COLO829 (cell line): ENCODE measurements around the gene CEP78.
"Not testable (repeated sequence)": the region's sequence is repeated elsewhere in the genome, so short reads cannot be mapped to it uniquely, and the experiment has no call there.

Experiments
- DNase-seq: peaks from one replicate; pipeline ENCODE4 v3.0.0; 2012; ENCODE audit warnings: low spot score

The CEP78 gene

DNA sequence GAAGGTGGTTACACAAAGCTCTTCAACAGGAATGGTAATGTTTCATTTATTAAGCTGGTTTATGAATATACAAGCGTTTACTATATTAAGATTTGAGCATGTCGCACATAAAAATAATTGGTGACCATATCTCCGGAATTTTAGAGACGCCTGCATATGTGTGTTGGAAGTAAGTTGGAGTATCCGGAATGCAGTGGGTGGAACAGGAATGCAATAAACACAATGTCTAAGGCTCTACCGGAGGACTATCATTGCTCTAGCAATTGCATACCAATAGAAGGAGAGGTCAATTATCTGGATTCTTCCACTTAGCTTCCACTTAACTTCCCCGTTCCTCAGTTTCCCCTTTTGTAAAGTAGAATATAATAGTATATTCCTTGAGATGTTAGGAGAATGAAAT, 1.1 kb upstream of the CEP78 start:
- peak; percentile 74 for DNase-seq

DNA sequence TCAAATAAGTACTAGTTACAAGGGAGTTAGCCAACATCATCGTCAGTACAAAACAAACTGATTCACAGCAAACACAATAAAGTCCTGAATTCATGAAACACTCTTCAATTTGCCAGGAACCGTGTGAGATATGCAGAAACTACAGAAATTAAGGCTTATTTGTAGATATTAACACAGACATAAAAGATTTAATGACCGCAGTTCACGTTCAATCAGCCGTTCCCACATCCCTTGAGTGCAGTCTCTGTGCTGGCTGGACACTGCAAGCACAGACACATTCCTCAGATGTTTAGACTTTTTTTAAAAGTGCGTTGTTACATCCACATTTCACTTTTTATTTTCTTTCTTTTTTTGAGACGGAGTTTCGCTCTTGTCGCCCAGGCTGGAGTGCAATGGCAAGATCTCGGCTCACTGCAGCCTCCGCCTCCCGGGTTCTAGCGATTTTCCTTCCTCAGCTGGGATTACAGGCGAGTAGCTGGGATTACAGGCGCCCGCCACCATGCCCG, 566 bp upstream of the CEP78 start:
- peak; percentile 44 for DNase-seq

DNA sequence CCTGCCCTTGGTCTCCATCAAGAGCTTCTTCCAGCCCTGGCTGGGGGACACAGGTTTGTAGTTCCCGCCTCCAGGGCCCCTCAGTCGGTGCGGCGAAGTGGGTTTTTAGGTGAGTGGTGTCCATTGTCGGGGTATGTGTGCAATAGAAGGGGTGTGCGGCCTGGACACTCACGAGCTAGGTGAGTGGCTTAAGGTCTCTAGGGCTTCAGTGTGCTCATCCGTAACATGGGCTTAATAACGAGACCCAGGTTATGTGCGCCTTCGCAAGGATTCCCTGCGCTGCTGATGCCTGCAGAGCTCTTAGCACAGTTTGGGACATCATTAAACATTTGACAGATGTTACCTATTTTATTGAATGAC, 656 bp downstream of the CEP78 start:
- DNase-seq = no peak

DNA sequence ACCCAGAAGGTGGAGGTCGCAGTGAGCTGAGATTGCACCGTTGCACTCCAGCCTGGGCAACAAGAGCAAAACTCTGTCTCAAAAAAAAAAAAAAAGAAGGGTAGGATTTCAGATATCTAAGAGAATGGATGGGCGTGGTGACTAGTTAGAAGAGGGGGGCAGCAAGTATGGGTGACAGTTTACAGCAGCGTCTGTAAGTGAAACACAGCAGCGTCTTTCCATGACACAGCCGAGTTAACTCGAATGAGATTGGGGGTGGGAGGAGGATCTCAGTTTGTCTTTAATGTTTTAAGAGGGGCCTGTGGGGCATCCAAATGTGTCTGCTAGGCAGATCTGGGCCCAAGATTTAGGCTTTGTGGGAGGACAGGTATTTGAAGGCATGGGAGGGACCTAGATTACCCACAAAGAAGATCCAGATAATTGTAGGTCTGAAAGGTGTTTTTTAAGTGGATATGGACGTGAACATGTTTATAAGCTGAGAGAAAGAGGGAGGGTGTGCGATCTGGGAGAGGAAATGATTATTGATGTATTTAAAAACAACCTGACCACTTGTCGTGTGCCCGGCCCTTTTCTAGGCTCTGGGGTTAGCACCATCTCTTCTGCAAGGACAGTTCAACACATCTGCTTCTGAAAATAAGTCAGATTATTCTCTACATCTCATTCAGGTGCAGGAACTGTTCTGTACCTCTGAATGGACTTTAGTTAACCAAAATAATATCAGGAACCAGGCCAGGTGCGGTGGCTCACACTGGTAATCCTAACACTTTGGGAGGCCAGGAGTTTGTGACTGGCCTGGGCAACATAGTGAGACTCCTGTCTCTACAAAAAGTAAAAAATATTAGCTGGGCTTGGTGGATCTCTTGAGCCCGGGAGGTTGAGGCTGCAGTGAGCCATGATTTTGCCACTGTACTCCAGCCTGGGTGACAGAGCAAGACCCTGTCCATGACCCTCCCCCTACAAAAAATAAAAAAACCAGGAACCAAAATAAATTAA, 2.5 kb downstream of the CEP78 start:
- DNase-seq = no peak

DNA sequence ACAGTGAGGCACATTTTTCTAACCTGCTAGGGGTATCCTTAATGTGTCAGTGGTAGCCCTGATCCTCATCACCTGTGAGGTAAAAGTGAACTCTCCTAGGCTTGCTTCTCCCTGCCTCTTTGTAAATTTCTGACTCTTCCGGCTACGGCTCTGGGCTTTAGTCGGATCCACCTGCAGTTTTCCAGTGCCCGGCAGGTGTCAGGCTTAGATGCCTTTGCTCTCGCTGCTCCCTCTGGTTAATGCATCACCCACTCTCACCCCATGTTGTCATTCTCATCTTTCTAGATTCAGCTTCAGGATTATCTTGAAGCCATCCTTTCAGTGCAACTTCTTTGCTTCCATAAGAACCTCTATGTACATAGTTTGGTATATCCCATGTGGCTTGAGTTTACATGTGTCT, 3.6 kb downstream of the CEP78 start:
- no peak for DNase-seq

DNA sequence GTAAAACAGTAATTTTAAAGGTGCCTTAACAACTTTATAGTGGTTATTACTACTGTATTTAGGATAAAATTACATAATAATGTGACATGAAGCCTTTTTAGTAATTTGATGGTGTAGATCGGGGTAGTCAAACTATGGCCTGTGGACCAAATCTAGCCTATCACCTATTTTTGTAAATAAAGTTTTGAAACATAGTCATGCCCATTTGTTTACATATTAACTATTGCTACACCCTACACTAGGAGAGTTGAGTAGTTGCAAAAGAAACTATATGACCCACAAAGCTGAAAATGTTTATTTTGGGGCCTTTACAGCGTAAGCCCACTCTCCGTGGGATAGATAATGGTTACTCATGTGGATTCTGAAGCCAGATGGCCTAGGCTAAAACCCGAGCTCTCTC, 6.2 kb downstream of the CEP78 start:
- DNase-seq = no peak

DNA sequence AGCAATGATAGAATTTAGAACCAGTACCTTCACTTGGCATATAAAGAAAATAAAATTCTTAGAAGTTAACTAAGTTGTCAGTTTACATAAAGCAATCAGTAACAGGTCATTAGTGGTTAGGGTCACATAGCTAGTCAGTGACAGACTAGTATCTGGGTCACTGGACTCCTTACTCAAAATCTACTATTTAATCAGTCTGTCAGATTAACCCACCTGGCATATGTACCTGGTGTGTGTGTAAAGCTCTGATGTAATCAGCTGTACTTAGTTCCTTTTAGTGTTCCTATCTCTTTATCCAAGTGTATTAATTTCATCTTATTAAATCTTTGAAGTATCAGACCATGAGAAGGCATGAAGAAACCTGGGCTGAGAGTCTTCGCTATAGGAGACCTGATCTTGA, 7.3 kb downstream of the CEP78 start:
- DNase-seq = no peak

DNA sequence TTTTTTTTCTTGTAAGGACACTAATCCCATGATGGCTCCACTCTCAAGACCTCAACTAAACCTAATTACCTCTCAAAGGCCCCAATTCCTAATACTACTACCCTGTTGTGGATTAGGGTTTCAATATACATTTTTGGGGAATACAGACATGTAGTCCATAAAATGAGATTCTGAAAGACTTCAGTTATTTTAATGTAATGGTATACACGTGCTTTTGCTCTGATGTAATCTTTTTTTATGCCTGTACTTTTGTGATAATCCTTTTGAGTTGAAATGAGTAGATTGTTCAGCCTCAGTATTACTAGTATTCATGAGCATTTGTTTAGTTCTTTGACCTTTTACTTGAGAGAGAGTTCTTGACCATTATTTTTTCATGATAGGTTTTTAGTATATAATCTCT, 9.5 kb downstream of the CEP78 start:
- no peak for DNase-seq

DNA sequence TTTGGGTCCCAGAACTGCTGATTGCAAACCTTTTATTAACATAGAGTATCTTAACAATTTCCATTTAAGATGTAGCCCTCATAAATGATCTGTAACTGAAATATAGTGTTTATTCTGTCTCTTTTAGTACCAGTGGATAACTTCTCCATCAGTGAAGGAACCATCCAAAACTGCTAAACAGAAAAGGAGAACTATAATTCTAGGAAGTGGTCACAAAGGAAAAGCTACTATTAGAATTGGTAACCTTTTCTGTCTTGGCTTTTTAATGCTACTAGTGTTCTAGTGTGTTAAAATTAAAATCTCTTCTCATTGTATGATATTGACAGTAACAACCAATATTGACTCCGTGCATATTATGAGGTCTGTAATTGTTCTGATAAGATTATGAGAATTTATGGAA, 12.8 kb downstream of the CEP78 start:
- DNase-seq = no peak

DNA sequence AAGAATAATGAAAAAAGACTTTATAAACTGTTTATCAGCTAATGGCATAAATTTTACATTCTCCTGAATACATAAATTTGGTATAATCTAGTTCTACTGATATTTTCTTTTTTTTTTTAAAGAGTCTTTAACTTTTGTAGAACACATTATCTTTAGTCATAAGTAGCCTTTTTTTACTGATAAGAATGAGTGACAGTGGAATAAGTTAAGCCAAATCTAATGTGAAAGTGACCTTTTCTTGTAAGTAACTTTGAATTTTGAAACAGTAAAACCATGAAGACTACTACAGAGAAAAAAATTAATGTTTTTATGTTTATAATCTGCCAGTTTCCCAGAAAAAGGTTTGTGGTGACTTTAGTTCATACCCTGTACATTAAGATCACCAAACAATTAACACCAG, 13.7 kb downstream of the CEP78 start:
- DNase-seq = no peak

DNA sequence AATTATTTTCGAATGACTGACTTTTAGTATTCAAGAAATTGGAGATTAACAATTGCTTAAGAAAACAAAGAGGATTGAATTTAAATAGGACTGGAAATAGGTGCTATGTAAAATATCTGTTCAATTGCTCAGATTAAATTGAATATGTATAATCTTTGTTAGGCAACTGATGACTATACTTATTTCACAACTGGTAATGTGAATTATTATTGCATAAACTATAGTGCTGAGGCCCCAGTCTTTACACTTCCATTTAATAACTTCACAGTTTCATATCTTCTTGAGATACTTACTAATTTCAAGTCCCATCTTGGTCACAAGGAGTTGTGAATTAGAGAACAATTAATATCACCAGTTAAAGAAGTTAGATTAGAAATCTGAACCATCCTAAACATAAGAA, 16.7 kb downstream of the CEP78 start:
- no peak for DNase-seq

DNA sequence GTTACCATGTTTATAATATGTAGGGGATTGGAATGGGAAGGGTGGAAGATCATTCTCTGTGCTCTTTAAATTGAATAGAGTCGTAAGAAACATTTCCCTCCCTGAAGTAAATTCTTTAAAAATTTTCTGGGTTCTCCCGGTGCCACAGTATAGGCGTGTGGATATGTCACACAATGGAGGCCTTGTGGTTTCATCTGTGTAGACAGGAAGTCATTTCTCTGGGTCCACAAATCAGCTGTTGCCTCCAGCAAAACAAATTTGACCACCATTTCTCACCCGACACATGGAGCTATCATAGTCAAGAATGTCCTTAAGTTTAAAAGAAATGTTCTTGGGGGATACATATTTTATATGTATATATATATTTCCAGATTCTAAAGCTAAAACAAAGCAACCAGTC, 17.4 kb downstream of the CEP78 start:
- no peak for DNase-seq

DNA sequence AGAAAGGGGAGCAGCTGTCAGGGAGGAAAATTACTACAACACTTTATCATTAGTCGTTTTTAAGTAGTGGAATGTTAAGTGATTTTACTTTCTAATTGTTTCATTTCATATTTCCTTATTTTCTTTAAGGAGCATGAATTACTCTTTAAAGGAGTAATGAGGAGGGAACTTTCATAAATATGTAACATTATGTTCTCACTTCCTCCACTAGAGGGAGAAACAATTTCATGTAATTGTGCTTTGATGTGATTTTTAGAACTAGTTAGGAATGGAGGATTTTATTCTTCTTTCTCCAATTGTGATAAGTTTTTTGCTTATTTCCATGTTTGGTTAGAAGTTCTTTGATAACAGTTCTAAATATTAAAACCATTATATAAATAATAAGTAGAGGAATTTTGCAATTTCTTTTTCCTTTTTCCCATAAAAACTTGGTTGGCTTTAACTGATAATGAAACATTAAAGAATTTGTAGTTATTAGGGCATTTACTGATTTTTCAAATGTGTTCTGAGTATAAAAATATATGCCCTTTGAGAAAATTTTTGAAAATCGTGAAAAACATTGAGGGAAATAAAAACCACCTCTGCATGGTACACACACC, 25.6 kb downstream of the CEP78 start:
- peak; percentile 41 for DNase-seq

DNA sequence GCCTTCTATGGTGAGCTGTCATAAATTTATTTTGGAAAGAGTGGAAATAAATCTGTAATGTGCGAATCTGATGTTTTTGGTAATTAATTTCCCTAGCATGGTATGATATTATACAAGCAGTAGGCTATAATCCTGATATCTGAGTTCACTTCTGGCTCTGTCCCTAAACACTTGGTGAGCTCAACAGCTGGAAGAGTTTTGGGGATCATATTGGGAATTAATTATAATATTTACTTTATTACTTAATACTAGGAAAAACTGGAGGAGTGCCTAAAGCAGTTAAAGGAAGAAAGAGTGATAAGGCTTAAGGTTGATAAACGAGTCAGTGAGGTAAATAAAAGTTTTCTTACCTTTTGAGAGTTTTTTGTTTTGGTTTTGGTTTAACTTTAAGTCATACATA, 26.8 kb downstream of the CEP78 start:
- no peak for DNase-seq

DNA sequence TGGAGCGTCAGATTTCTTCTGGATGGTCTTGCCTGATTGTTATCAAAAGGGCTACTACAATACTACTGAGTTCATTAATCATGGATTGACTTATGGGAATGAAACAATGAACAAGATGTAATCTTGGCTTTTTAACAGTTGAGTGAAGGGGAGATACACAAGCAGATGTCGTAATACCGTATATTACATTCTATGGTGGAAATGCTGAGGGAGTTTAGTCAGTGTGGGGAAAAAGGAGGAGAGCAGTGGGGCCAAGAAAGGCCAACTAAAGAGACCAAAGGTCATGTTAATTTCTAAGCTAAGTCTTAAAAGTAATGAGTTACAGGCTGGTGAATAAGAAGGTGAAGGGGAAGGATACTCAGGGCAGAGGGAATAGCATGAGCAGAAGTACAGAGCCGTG, 32.0 kb downstream of the CEP78 start:
- no peak for DNase-seq

DNA sequence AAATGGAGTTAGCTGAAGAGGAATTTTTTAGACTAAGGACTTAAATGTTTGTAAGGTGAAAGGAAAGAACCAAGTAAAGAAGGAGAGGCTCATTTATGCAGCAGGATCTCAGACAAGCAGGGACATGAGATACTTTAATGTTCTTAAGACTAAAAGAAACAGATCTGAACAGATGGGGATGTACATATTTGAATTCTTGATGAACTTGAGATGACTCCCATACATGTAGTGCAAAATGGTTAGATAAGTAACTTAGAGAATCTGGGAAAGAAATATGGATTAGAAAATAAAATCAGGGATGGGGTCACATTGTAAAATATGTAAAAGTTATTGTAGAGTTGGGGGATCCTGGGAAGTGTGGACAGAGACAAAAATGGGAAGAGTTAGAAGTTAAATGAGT, 33.9 kb downstream of the CEP78 start:
- no peak for DNase-seq

DNA sequence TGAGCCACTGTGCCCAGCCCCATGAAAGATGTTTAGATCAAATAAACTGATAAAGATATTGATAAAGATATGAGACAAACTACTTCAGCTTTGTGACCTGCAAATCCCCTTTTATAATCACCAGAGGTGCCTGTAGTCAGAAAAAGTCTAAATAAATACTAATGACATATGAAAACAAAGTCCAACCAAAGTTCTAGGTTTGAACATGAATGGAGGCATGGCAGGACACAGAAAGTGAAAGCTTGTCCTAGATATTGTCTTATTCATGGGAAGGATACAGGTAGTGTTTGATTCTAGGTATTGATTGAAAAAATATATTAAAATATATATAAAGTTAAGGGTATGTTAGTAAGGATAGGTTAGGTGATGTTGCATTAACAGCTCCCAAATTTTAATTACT, 36.4 kb downstream of the CEP78 start:
- DNase-seq = no peak

DNA sequence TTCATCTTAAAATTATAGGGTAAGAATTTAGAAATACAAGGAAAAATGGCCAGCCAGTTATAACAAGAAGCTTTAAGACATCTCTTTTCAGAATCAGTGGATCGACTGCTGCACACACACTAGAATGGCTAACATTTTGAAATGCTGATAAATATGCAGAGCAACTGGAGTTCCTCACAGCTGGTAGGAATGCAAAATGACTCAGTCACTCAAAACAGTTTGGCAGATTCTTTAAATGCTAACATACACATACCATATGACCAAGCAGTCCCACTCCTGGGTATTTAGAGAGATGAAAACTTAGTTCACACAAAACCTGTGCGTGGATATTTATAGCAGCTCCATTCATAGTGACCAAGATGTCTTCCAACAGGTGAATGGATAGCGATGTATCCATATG, 37.9 kb downstream of the CEP78 start:
- no peak for DNase-seq

DNA sequence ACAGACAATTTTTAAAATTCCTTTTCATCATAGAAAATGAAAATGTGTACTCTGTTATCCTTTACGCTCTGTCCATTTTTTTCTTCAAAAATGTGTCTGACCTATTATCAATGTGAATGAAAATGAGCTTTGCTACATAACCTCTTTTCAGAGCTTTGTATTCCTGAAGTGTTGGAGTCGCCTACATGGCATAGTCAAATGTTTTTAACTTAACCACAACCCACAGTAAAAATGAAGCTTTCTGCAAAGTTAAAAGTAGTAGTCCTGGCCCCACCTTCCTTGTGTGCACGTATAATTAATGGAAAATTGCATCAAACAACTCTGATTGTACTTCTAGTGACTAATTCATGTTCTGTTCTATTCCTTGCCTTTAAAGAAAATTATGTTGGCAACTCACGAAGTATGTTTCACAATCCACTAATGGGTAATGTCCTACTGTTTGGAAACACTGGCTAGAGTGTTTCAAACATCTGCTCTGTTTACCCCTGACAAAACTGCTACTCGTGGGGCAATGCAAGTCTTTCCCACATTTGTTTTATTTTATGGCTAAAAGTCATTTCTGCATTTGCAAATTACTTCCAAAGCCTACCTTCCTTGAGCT, 42.4 kb downstream of the CEP78 start:
- DNase-seq = no peak

DNA sequence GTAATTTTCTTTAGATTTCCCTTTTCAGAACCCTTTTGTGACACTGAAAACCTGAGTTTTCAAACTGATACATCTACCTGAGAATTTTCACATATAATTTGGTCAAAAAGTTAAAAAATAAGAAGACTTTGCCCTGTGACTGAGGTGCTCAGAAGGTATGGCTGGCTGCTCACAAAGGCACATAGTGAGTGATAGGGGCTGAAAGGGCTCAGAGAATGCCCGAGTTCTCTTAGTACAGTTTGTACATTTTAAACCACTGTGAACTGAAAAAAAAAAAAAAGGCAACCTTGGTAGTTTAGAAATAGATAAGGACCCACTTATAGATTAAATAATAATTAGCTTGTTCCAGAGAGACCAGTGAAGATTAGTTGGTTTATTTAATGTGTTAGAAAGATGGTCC, 42.9 kb downstream of the CEP78 start:
- no peak for DNase-seq

DNA sequence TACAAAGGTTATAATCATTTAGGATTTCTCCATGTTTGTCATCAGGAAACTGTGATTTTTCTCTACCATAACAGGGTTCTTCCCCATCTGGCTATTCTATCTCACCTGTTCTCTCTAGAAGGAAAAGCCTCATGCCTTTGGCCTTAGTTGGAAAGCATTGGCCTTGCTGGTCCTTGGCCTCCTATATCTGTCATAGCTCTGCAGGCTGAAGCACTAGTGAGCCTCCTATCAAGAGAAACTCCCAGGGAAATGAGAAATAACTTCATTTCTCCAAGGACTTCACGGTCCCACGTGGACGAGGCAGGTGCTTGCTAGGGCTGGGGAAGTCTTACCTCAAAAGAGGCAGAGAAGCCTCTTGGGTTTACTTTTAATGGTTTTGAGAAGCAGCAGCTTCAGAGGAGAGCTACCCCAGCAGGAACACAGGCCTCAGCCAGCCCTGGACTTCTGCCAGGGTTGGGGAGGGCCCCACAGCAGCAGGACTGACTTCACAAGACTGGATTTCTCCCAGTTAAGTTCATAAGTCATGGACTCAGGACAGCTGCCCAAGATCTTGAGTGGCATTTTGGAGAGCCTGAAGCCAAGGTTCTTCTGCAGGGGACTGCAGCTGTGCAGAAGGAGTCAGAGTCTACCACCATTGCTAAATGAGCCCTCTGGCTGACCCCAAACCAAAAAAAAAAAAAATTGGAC, 45.2 kb downstream of the CEP78 start:
- no peak for DNase-seq

DNA sequence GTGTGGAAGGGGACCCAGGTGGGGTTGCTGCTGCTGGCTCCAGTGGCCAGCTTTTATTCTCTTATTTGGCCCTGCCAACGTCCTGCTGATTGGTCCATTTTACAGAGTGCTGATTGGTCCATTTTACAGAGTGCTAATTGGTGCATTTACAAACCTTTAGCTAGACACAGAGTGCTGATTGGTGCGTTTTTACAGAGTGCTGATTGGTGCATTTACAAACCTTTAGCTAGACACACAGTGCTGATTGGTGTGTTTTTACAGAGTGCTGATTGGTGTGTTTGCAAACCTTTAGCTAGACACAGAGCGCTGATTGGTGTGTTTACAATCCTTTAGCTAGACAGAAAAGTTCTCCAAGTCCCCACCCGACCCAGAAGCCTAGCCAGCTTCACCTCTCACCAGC, 48.3 kb downstream of the CEP78 start:
- DNase-seq = not testable (repeated sequence)

DNA sequence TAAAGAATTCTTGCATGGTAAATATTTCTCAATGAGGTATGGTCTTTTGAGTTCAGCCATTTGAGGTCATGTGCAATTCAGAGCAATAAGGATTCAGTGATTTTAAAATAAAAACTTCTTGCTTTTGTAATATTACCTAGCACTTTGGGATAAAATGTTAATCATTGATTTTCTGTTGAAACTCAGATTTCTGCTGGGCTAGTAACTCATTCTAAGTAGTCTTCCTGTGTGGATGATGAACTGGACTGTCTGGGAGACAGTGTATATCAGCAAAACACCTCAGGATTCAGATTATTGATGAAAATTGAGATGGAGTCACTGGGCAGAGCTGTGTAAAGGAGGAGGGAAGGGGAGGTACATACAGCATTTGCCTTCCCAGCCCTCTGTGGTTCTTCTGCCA, 50.2 kb downstream of the CEP78 start:
- no peak for DNase-seq
